OCI-LY3 (cell line): ENCODE results near the gene GPATCH1.

Source experiments
- H2AFZ ChIP-seq: fragments of 200-600, 300-600 bp; shearing (Covaris generic); 2 replicates; pipeline ENCODE4 v1.6.0; 2014; ENCODE audit warnings: antibody characterized with exemption, low read depth, low read length
- H3K27ac ChIP-seq: fragments of 200-600, 300-600 bp; sonication (generic); 2 replicates; pipeline ENCODE4 v1.5.1; 2014; ENCODE audit warnings: mild to moderate bottlenecking, low read length, moderate library complexity, mixed read lengths
- H3K27me3 ChIP-seq: fragments of 200-600, 300-600 bp; sonication (generic); 2 replicates; pipeline ENCODE4 v1.6.1; 2014; ENCODE audit warnings: low read depth, low read length, mixed read lengths
- H3K36me3 ChIP-seq: fragments of 200-600, 300-600 bp; sonication (generic); replicated peaks from 2 replicates; pipeline ENCODE3; 2014; ENCODE audit warnings: low read depth, low read length, mixed read lengths
- H3K4me1 ChIP-seq: fragments of 300-600, 200-600 bp; sonication (generic); 2 replicates; pipeline ENCODE4 v1.6.1; 2014; ENCODE audit warnings: low read length, mixed read lengths
- H3K4me2 ChIP-seq: fragments of 200-600, 300-600 bp; sonication (generic); 2 replicates; pipeline ENCODE4 v1.6.1; 2014; ENCODE audit warnings: low read length, mixed read lengths
- H3K4me3 ChIP-seq: fragments of 300-600, 200-600 bp; sonication (generic); 2 replicates; pipeline ENCODE4 v1.5.1; 2014; ENCODE audit warnings: antibody characterized with exemption, mild to moderate bottlenecking, low read length, moderate library complexity
- H3K79me2 ChIP-seq: fragments of 300-600, 200-600 bp; shearing (Covaris generic); 2 replicates; pipeline ENCODE4 v1.6.1; 2014; ENCODE audit warnings: mild to moderate bottlenecking, low read length, mixed read lengths
- H3K9ac ChIP-seq: fragments of 300-600, 200-600 bp; shearing (Covaris generic); 2 replicates; pipeline ENCODE4 v1.6.0; 2014; ENCODE audit warnings: mild to moderate bottlenecking, low read length, moderate library complexity
- H3K9me3 ChIP-seq: fragments of 200-600, 300-600 bp; shearing (Covaris generic); 2 replicates; pipeline ENCODE4 v1.6.1; 2014; ENCODE audit warnings: low read length, mixed read lengths; ENCODE audit not compliant: insufficient read depth
- H4K20me1 ChIP-seq: fragments of 200-600, 300-600 bp; sonication (generic); 2 replicates; pipeline ENCODE4 v1.6.1; 2016; ENCODE audit warnings: low read length, mixed read lengths; ENCODE audit not compliant: insufficient read depth
- CTCF ChIP-seq: fragments of 200-600, 300-600 bp; sonication (generic); IDR thresholded peaks from 2 replicates; pipeline ENCODE4 v1.5.1; 2014; ENCODE audit warnings: antibody characterized with exemption, low read length, low read depth
- EZH2phosphoT487 ChIP-seq: fragments of 200-600 bp; shearing (Covaris generic); IDR thresholded peaks from 2 replicates; pipeline ENCODE4 v1.6.1; 2018; ENCODE audit warnings: antibody characterized with exemption, mixed run types, low read depth

The GPATCH1 gene

DNA sequence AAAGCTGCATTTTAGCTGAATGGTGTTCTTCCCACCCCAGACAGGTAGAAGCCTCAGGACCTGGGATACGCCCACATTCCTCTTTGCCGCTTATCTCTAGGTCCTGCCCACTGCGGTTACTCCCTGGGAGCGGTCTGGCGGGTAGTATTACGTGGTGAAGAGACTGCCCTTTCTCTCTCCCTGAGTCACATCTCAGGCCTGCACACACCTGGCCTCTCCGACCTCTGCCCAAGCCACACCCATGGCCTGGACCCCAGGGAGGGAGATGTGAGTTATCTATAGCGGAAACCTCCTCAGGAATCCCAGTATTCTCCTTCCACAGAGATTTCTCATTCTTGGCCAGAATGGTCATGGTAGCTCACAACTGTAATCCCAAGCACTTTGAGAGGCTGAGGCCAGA lies 33.6 kb upstream of the GPATCH1 start:
- no peak overlapping the region for H2AFZ ChIP-seq
- H4K20me1 ChIP-seq = no peaks in the 10 kb centered on the region
- H3K27ac ChIP-seq = no peak overlapping the region
- no peak overlapping the region for H3K4me2 ChIP-seq
- TF ChIP-seq CTCF = no peak
- no peak for TF ChIP-seq EZH2phosphoT487
- no peaks in the 10 kb centered on the region for H3K36me3 ChIP-seq
- no peak overlapping the region for H3K9ac ChIP-seq
- no peaks in the 10 kb centered on the region for H3K9me3 ChIP-seq
- no peak overlapping the region for H3K4me3 ChIP-seq
- no peaks in the 10 kb centered on the region for H3K79me2 ChIP-seq
- no peaks in the 10 kb centered on the region for H3K27me3 ChIP-seq
- H3K4me1 ChIP-seq = no peaks in the 10 kb centered on the region

- Histone ChIP-seq H3K27me3 (no peaks in the 10 kb centered on the region), H3K9me3 (no peaks in the 10 kb centered on the region), H3K4me3 (no peak overlapping the region), H3K4me1 (no peaks in the 10 kb centered on the region), H2AFZ (no peak overlapping the region), H3K4me2 (no peak overlapping the region), H4K20me1 (no peaks in the 10 kb centered on the region), H3K9ac (no peak overlapping the region), H3K27ac (no peak overlapping the region), H3K36me3 (no peaks in the 10 kb centered on the region), H3K79me2 (no peaks in the 10 kb centered on the region)
- no peak for TF ChIP-seq EZH2phosphoT487
- TF ChIP-seq CTCF = no peak
Measured at GRCh38 chr19:33048806-33049676, 31.9 kb upstream of the GPATCH1 start.

DNA sequence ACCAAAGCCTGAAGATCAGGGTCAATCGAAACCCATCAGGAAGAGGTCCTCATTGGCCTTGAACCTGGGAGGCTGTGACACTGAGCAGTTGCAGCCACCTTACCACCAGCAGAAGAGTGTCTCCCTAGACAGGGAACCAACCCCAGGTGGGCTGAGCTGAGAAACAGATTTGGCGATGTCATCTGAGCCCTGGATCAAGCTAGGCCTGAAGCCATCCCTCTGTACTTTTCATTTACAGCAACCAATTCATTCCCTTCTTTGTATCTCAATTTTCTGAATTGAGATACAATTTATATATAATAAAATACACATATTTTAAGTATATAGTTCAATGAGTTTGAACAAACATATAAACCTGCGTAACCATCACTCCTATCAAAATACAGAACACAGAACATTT lies 30.9 kb upstream of the GPATCH1 start:
- no peaks in the 10 kb centered on the region for H4K20me1 ChIP-seq
- no peak overlapping the region for H3K9ac ChIP-seq
- no peak overlapping the region for H2AFZ ChIP-seq
- no peak overlapping the region for H3K4me2 ChIP-seq
- no peaks in the 10 kb centered on the region for H3K27me3 ChIP-seq
- H3K36me3 ChIP-seq = no peaks in the 10 kb centered on the region
- no peaks in the 10 kb centered on the region for H3K9me3 ChIP-seq
- no peak overlapping the region for H3K27ac ChIP-seq
- no peak overlapping the region for H3K4me3 ChIP-seq
- no peak for TF ChIP-seq EZH2phosphoT487
- TF ChIP-seq CTCF = no peak
- no peaks in the 10 kb centered on the region for H3K4me1 ChIP-seq
- H3K79me2 ChIP-seq = no peaks in the 10 kb centered on the region

GRCh38 chr19:33052352-33052972 lies 28.5 kb upstream of the GPATCH1 start:
- Histone ChIP-seq H4K20me1 (no peaks in the 10 kb centered on the region), H3K27ac (no peak overlapping the region), H3K4me3 (no peak overlapping the region), H2AFZ (no peak overlapping the region), H3K4me1 (no peaks in the 10 kb centered on the region), H3K4me2 (no peak overlapping the region), H3K9me3 (no peaks in the 10 kb centered on the region), H3K36me3 (no peaks in the 10 kb centered on the region), H3K9ac (no peak overlapping the region), H3K27me3 (no peaks in the 10 kb centered on the region), H3K79me2 (no peaks in the 10 kb centered on the region)
- no peak for TF ChIP-seq CTCF
- TF ChIP-seq EZH2phosphoT487 = no peak
